Nucleus accumbens (tissue), 56 donors: Measurements from ENCODE around the gene TM9SF2.
"Not testable (repeated sequence)": the region's sequence is repeated elsewhere in the genome, so short reads cannot be mapped to it uniquely, and the experiment has no call there.

Experiments
- DNase-seq, 56 donors: peaks; one replicate each; lab custom pipeline; 2025; lab: John Stamatoyannopoulos, UW

Gene TM9SF2, protein sequence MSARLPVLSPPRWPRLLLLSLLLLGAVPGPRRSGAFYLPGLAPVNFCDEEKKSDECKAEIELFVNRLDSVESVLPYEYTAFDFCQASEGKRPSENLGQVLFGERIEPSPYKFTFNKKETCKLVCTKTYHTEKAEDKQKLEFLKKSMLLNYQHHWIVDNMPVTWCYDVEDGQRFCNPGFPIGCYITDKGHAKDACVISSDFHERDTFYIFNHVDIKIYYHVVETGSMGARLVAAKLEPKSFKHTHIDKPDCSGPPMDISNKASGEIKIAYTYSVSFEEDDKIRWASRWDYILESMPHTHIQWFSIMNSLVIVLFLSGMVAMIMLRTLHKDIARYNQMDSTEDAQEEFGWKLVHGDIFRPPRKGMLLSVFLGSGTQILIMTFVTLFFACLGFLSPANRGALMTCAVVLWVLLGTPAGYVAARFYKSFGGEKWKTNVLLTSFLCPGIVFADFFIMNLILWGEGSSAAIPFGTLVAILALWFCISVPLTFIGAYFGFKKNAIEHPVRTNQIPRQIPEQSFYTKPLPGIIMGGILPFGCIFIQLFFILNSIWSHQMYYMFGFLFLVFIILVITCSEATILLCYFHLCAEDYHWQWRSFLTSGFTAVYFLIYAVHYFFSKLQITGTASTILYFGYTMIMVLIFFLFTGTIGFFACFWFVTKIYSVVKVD

DNA sequence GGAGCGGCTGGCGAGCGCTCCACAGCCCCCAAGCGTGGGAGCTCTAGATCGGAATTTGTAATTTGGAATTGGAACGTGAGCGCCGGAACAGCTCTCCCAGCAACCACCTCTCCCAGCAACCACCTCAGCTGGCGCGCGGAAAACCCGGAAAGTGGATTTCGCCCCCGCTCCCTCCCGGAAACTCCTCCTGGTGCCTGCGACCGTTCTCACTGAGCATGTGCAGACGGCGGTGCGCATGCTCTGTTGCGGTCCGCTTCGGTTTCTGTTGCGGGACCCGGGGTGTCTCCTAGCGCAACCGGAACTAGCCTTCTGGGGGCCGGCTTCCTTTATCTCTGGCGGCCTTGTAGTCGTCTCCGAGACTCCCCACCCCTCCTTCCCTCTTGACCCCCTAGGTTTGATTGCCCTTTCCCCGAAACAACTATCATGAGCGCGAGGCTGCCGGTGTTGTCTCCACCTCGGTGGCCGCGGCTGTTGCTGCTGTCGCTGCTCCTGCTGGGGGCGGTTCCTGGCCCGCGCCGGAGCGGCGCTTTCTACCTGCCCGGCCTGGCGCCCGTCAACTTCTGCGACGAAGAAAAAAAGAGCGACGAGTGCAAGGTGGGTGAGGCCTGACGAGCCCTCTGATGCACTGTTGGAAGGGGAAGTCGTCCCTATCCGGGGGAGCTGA, at the start of gene TM9SF2:
TSS of gene TM9SF2 (plus strand) at position 289 of the 664 bp plus-strand sequence. CDS start at position 424, 135 bp downstream.
- DNase-seq: peak; percentile 40 to 96 (median 92)

DNA sequence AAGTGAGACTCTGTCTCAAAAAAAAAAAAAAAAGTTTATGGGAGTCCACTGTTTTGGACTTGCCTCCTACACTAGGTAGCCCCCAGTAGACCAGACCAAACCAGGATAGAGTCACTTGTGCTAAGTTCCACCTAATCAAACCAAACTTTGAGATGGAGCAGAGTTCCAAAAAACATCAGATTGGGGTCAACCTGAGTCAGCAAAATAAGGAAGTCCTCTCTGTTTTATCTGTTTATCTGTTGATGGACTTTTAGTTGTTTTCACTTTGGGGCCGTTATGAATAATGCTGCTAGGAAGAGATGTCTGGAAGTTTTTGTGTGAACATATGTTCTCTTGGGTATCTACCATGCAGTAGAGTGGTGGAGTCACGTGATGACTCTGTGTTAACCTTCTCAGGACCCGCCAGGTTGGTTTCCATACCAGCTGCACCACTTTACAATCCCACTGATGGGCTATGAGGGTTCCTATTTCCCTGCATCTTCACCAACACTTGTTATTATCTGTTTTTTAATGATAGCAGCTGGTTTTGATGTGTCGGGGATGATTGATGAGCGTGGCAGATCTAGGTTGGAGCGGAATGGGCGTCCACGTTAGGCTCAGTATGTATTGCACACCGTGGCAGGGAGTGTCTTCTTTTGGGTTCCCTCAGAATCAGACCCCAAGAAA, 46.6 kb upstream of the TM9SF2 start:
- DNase-seq: no peak

DNA sequence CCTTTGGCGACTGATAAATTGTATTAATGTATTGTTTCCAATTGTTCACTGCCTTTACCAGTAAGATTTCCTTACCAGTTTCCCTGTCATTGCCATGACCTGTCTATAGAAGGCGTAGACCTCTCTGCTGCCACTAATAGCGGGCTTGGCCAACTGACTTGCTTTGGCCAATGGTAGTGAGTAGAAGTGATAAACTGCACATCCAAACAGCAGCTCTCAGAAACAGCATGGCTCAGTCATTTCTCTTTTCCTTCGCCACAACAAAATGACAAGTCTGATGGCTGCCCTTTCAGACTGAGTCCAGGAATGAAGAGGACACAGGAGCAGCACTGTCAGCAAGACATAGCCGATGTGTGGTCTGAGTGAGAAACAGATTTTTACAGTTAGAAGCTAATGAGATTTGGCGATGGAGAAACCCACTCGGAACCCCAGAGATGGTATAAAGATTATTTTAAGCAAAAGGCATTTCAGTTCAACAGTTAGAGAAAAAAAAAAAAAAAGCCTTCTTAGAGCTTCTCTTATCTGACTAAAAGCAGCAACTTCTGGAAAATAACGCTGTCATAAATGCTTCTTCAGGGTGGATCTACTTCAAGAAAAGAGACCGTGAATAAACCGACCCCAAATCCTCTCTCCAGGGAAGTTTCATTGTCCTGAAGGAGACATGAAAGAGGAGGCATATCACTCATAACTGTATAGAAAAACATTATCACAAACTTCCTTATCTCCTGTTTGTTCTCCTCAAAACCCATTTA, 42.0 kb upstream of the TM9SF2 start:
- DNase-seq: no peak

DNA sequence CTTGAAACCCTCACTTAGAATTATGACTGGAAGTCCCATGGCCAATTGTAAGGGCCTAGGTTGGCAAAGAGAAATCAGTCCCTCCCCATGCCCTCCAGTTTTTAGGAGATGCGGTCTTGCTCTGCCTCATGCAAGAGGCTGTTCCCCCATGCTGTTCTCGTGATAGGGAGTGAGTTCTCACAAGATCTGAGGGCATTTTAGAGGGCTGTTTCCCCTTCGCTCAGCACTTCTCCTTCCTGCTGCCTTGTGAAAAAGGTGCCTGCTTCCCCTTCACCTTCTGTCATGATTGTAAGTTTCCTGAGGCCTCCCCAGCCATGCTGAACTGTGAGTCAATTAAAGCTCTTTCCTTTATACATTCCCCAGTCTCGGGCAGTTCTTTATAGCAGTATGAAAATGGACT, 40.5 kb upstream of the TM9SF2 start:
- DNase-seq: not testable (repeated sequence)

DNA sequence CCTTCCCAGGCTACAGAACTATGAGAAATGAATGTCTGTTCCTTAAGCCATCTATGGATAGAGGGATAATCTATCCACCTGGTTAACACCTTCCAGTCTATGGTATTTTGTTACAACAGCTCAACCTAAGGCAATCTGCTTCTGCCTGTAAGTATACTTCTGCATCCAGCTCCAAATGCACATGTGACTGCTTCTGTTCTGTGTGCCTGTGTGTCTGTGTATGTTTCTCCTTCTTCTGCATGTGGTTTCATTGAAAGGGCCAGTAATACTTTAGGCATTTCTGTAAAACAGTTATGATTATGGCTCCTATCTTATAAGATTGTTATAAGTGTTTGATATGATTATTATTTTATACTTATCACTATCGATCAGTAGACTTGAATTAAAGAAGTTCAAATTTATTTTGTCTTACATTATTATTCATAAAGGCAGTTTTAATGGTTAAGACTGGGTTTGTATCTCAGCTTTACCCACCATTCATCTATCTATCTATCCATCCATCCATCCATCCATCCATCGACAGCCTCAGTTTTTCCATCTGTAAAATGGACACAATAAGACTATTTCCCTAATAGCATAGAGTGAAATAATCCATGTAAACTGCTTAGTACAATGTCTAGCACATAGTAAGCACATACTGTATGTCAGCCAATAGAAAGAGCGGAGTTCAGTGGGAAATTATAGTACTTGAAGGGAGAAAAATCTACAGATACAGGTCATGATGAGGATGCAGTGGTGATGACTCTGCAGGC, 37.5 kb upstream of the TM9SF2 start:
- no peak for DNase-seq

DNA sequence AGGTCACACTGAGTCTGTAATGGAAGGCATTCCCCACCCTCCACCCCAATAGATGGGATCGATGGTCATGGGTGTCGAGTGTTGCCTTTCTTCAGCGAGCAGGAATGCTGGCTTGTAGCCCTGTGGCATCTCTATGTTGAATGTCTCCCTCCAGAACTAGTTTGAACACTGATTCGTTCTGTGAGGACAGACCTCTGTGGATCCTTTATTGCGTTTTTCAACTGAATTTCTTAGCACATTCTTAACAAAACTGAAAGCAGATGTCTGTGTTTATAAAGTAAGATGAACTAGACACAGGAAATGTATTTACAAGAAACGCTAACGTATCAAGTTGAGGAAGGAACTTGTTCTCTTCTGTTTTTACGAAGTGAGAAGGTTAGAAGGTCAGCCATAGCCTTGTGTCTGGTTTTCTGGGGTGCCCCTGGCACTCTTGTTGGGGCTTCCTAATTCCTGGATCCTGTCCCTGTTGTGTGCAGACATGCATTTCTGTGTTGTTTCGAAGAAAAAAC, 36.8 kb upstream of the TM9SF2 start:
- DNase-seq: no peak

DNA sequence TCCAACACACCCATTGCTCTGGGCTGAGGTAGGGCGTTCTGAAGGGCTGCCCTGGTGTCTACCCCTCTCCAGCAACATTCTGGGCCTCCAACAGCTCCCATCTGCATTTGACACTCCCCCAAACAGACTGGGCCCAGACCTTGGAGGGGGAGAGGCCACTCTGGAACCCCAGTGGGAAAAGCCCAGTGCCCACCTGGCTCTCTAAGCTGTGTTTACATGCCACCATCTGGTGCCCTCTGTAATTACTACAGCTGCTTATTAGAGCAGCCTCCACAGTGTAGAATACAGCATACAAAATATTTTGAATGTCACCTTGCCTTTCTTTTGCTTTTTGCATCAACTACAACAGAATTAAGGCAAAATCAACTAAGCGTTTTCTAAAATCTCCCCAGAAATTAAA, 35.8 kb upstream of the TM9SF2 start:
- DNase-seq: no peak

DNA sequence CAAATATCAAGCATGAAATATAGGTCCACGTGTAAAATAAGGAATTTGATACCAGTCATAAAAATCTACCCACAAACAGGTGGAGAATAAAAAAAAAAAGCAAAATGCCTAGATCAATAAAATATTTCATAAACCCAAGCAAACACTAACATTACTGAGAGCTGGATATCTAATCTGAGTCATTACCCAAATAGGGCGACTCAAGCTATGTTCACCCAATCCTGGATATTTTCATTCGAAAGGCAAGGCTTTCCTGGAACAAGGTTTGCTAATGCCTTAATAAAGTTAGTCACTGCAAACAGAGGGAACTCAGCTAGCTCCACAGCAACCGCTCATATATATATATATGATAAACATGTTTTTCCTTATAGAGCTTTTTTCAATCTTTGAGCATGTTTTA, 33.5 kb upstream of the TM9SF2 start:
- DNase-seq: peak in 1 of 56 donors; percentile 1

DNA sequence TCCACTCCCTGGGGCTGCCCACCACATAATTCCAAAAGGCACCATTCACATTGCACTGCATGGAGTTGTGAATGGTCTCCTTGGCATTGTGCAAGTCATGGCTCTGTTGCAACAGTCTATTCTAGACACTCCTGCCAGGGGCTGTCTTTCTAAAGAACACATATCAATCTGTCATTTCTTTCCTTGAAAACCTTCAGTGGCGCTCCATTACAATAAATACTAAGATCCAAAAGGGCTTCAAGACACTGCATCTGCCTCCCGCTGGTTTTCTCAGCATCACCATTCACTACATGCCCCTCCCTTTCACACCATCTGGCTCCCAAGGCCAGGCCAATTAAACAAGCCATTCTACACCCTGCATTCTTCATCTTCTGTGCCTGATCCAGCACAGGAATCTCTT, 32.2 kb upstream of the TM9SF2 start:
- no peak for DNase-seq

DNA sequence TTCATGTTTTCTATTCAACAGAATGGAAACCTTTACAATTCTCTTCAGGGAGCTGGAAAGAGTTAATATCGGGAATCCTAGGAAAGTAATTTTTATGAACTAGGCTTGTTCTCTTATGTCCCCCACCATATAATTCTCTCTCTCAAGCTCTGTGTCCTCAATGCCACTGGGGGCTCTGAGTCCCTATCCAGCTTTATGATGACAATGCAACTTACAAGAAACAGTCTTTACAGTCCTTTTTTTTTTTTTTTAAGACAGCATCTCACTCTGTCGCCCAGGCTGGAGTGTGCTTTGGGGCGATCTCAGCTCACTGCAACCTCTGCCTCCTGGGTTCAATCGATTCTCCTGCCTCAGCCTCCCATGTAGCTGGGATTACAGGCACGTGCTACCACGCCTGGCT, 31.2 kb upstream of the TM9SF2 start:
- DNase-seq: no peak

DNA sequence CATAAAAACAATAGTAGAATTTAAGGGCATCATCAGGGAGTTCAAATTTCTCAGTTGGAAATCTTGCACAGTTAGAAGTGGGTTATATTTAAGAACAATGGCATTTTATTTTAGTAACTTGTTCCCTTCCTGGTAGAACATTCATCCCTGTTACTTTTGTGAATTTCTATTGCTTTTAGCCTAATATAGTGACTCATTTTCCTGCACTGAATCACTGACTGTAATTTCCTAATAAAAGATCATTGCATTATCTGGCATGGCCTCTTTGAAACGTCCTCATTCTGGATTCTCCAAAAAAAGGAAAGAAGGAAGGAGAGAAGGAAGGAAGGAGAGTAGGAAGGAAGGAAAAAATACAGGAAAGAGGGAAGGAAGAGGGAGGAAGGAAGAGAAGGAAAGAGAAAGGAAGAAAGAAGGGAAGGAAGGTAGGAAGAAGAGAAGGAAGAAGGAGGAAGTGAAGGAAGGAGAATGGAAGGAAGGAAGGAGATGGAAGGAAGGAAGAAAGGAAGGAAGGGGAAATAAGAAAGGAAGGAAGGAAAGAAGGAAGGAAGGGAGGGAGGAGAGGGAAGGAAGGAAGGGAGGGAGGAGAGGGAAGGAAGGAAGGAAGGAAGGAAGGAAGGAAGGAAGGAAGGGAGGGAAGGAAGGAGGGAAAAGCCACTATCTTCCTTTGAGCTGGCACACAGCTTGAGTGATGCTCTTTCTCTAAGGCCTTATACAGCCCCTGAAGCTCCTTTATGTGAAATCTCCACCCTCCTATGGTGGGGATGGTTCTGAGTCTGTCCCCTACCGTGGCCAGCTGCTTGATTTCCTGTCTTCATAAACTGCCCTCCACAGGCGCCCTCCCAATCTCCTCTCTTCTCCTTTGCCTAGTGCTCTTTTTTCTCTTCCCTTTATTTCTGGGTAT, 29.8 kb upstream of the TM9SF2 start:
- DNase-seq: no peak

DNA sequence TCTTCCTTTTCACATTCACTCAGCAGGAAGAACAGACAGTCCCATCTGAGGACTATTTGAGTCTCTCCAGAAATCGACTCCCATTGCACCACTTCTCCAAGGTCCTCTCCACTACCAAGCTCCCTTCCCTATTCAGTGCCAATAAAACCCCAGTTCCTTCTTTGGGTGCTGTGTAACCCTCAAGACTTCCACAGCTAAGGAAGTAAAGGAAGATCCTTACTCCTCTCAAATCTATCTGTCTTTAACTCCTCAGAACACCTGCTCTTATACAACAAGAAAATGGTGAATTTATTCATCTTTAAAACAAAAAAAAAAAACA, 29.2 kb upstream of the TM9SF2 start:
- no peak for DNase-seq

DNA sequence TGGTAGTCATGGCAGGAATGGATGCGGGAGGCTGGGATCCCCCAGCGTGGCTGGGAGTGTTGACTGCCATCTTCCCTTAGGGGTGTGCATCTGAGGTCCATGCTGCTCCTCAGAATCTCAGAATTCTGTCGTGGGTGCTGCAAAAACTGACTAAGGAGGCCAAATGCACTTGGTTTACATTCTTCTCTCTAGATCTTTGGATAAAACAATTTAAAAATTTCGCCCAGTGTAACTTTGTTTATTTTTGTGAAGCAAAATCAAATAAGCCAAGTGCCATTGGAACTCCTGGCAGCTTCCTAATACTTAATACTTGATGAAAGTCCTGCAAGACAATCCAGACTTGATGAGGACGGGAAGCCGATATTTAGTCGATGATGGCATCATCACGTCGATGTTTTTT, 27.8 kb upstream of the TM9SF2 start:
- DNase-seq: no peak

DNA sequence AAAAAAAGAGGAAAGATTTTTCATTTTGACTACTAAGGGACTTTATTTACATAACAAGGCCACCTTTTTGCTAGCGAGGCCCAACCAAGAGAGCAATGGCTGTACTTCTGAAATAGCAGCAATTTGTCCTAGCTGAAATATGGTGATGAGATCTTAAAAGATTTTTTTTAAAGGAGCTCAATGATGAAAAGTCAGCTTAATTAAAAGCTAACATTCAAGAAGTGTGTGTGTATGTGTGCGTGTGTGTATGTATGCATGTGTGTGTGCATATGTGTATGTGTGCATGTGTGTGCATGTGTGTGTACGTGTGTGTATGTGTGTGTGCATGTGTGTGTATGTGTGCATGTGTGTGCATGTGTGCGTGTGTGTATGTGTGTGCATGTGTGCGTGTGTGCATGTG, 24.6 kb upstream of the TM9SF2 start:
- DNase-seq: no peak

DNA sequence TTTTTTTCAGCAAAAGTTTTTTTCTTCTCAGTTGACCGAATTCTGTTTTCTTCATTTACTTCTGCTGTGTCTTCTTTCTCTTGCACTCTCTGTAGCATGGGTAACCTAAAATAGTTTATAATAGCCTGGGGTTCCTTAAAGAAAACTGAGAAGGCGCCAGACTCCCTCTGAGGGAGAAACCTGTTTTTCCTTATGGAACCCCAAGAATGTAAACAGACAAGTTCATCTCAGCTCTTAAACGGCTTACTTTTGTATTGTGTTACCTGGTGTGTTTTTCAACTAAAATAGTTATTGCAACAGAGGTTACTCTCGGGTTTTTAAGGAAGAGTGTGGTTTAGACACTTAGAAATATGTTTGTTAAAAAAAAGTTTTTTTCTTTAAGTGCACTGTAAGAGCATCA, 23.8 kb upstream of the TM9SF2 start:
- no peak for DNase-seq

DNA sequence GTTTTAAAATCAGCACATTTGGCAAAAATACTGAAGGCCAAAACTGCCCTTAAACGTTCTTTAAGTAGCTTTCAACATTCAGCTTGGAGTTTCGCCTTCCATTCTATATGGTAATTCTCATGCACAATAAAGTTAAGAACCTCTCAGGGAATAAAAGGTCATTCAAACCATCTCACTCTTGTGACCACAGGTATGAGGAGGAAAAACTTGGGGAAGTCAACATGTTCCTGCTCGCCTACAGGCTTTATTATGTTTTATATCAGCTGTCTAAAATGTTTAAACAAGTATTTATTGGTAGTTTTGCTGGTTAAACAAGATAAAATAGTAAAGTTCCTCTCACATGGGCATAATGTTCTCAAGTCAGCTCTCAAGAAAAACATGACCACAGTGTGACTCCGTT, 19.9 kb upstream of the TM9SF2 start:
- no peak for DNase-seq

DNA sequence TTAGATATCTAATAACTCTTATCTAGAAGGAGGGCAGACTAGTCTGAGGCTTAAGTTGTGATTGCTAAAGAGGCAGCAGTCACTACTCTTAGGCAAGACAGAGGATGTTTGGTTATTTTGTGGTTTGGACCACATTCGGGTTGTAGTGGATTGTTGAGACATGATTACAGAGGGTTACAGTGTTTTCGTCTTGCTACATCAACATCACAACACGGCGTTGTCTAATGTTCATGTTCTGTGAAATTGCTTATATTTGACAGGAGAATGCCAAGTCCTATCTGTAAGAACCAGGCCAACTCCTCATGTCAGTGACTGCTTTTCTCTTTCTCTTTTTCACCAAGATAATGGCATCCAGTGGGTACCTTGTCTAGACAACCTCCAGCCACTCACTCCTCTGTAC, 16.8 kb upstream of the TM9SF2 start:
- DNase-seq: no peak

DNA sequence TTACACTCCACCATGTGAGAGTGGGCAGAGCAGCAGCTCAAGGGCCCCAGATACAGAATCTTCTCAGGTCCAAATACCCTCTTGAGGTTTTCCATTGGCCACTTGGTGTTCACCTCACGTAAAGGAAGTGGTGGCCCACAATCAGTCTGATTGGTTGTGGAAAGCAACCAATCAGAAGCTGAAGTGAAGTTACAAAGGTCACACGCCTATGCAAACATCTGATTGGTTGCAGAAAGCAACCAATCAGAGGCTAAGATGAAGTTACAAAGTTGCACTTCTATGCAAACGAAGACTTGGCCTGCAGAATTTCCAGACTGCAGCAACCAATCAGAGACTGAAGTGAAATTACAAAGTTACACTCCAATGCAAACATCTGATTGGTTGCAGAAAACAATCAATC, 14.3 kb upstream of the TM9SF2 start:
- no peak for DNase-seq

DNA sequence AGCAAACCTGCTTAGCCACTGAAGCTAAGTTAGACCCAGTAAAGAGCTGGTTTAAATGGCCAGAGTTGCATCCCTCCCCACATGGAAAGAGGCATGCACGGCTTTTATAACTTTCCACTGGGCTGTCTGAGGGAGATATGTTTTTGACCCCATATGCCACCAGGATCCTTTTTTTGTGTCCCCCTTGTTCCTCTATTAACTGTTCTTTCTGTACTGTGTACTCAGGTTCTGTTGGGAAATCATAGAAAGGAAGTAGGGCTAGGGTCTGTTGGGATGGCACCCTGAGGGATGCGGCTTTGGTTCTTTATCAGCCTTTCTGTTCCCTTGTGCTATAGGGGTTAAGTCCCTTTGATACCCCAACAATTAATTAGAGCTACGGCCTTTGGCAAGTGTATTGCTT, 12.2 kb upstream of the TM9SF2 start:
- no peak for DNase-seq
